Bone marrow (tissue), 2 donors: ENCODE measurements around the gene ACVR1.
A peak's percentile ranks its signal among the peaks of the same experiment; 100 is the strongest.
"Not testable (repeated sequence)": the region's sequence is repeated elsewhere in the genome, so short reads cannot be mapped to it uniquely, and the experiment has no call there.

ENCODE experiments used
- DNase-seq, 2 donors: peaks; one replicate each; lab custom pipeline; 2025; lab: John Stamatoyannopoulos, UW

Gene ACVR1

GRCh38 chr2:157893611-157894010 lies 17.5 kb upstream of the ACVR1 start:
- no peak for DNase-seq

- DNase-seq = no peak
Measured at GRCh38 chr2:157891643-157892041, 15.5 kb upstream of the ACVR1 start.

- DNase-seq = no peak
Measured at GRCh38 chr2:157890969-157891642, 15.0 kb upstream of the ACVR1 start.

- no peak for DNase-seq
Measured at GRCh38 chr2:157887946-157888345, 11.8 kb upstream of the ACVR1 start.

- DNase-seq = not testable (repeated sequence)
Measured at GRCh38 chr2:157884533-157884932, 8.4 kb upstream of the ACVR1 start.

GRCh38 chr2:157880927-157881326 lies 4.8 kb upstream of the ACVR1 start:
- no peak for DNase-seq

GRCh38 chr2:157877761-157878400 lies 1.8 kb upstream of the ACVR1 start:
- DNase-seq = no peak

GRCh38 chr2:157876786-157877138 lies 632 bp upstream of the ACVR1 start:
- DNase-seq = no peak

- DNase-seq = peak in 1 of 2 donors; percentile 60
Measured at GRCh38 chr2:157875641-157876065, 477 bp downstream of the ACVR1 start.

- DNase-seq = peak in 1 of 2 donors; percentile 40
Measured at GRCh38 chr2:157874997-157875640, 1.0 kb downstream of the ACVR1 start.

GRCh38 chr2:157874348-157874747 lies 1.8 kb downstream of the ACVR1 start:
- no peak for DNase-seq

- DNase-seq = no peak
Measured at GRCh38 chr2:157872791-157873190, 3.3 kb downstream of the ACVR1 start.

- no peak for DNase-seq
Measured at GRCh38 chr2:157871415-157871814, 4.7 kb downstream of the ACVR1 start.

- no peak for DNase-seq
Measured at GRCh38 chr2:157868993-157869392, 7.1 kb downstream of the ACVR1 start.

GRCh38 chr2:157867703-157868102 lies 8.4 kb downstream of the ACVR1 start:
- no peak for DNase-seq

GRCh38 chr2:157866666-157867642 lies 9.2 kb downstream of the ACVR1 start:
- DNase-seq = no peak

- no peak for DNase-seq
Measured at GRCh38 chr2:157866202-157866601, 9.9 kb downstream of the ACVR1 start.

- DNase-seq = no peak
Measured at GRCh38 chr2:157864857-157865430, 11.2 kb downstream of the ACVR1 start.

- DNase-seq = no peak
Measured at GRCh38 chr2:157858846-157859245, 17.3 kb downstream of the ACVR1 start.

- DNase-seq = no peak
Measured at GRCh38 chr2:157857881-157858280, 18.2 kb downstream of the ACVR1 start.

- DNase-seq = no peak
Measured at GRCh38 chr2:157856187-157856515, 20.0 kb downstream of the ACVR1 start.

- no peak for DNase-seq
Measured at GRCh38 chr2:157853820-157854219, 22.3 kb downstream of the ACVR1 start.
